Measurements from ENCODE around the gene DNAH9. TPM values are rescaled to one million over a fixed set of nuclear protein-coding genes. Genes with fewer than 3 reads are reported as not detected.

DNAH9 gene
- total and polyA plus RNA-seq, 4 donors = under 0.01 to 0.09 TPM; not detected in 2

- Histone ChIP-seq H3K27ac (ENCODE audit: low read depth in 1 of 2, low read length in 2 of 2) (no peak overlapping the region), H3K4me3 (ENCODE audit: low read depth in 1 of 3, low read length in 3 of 3) (no peak overlapping the region), H3K9ac (ENCODE audit: low read depth in 1 of 2, low read length in 2 of 2) (no peak overlapping the region), H3K4me1 (ENCODE audit: control insufficient read depth in 4 of 4, insufficient read depth in 4 of 4, low read length in 3 of 4) (no peaks in the 10 kb centered on the region), H3K36me3 (ENCODE audit: control insufficient read depth in 4 of 4, insufficient read depth in 3 of 4, low read depth in 1 of 4, low read length in 3 of 4) (no peaks in the 10 kb centered on the region), H3K27me3 (ENCODE audit: control insufficient read depth in 4 of 4, insufficient read depth in 4 of 4, low read length in 3 of 4) (peaks cover 0 to 6% (median 0%) of the 10 kb centered on the region in 4 donors), H3K9me3 (ENCODE audit: control insufficient read depth in 4 of 4, low read length in 3 of 4) (no peaks in the 10 kb centered on the region)
- DNase-seq (ENCODE audit: low spot score) = no peak
- 25% methylated on average over 1 of the region's 1 CpG for WGBS
- no peak for TF ChIP-seq HNF4G (IDR thresholded peaks at IDR 0.05)
- TF ChIP-seq FOXA2 (IDR thresholded peaks at IDR 0.05) = no peak
- no peak for TF ChIP-seq FOXA1 (IDR thresholded peaks at IDR 0.05)
- TF ChIP-seq NR2F2 (IDR thresholded peaks at IDR 0.05) = no peak
- TF ChIP-seq ATF3 (IDR thresholded peaks at IDR 0.05) = no peak
- TF ChIP-seq HNF4A (conservative IDR thresholded peaks at IDR 0.05) = no peak
- TF ChIP-seq JUND (IDR thresholded peaks at IDR 0.05) = no peak
- no peak for TF ChIP-seq YY1 (IDR thresholded peaks at IDR 0.05)
- TF ChIP-seq TAF1 (conservative IDR thresholded peaks at IDR 0.05) = no peak
- TF ChIP-seq GABPA (IDR thresholded peaks at IDR 0.05 in 1 of 2, conservative IDR thresholded peaks at IDR 0.05 in 1 of 2) = no peak
- TF ChIP-seq RAD21 (IDR thresholded peaks at IDR 0.05) = no peak
- no peak for TF ChIP-seq EGR1 (IDR thresholded peaks at IDR 0.05; ENCODE audit: low read depth in 2 of 2)
- no peak for TF ChIP-seq REST (IDR thresholded peaks at IDR 0.05)
Measured at GRCh38 chr17:11825572-11826209, 227.4 kb downstream of the DNAH9 start.

GRCh38 chr17:11832401-11833137 is 234.3 kb downstream of the DNAH9 start:
- Histone ChIP-seq H3K27ac (ENCODE audit: low read depth in 1 of 2, low read length in 2 of 2) (no peak overlapping the region), H3K4me3 (ENCODE audit: low read depth in 1 of 3, low read length in 3 of 3) (no peak overlapping the region), H3K9me3 (ENCODE audit: control insufficient read depth in 4 of 4, low read length in 3 of 4) (no peaks in the 10 kb centered on the region), H3K27me3 (ENCODE audit: control insufficient read depth in 4 of 4, insufficient read depth in 4 of 4, low read length in 3 of 4) (peaks cover 0 to 11% (median 0%) of the 10 kb centered on the region in 4 donors), H3K9ac (ENCODE audit: low read depth in 1 of 2, low read length in 2 of 2) (no peak overlapping the region), H3K4me1 (ENCODE audit: control insufficient read depth in 4 of 4, insufficient read depth in 4 of 4, low read length in 3 of 4) (no peaks in the 10 kb centered on the region), H3K36me3 (ENCODE audit: control insufficient read depth in 4 of 4, insufficient read depth in 3 of 4, low read depth in 1 of 4, low read length in 3 of 4) (no peaks in the 10 kb centered on the region)
- TF ChIP-seq RAD21 (IDR thresholded peaks at IDR 0.05) = no peak
- TF ChIP-seq EGR1 (IDR thresholded peaks at IDR 0.05; ENCODE audit: low read depth in 2 of 2) = no peak
- TF ChIP-seq SP1 (IDR thresholded peaks at IDR 0.05) = no peak
- TF ChIP-seq HNF4G (IDR thresholded peaks at IDR 0.05) = no peak
- TF ChIP-seq JUND (IDR thresholded peaks at IDR 0.05) = no peak
- no peak for TF ChIP-seq TAF1 (conservative IDR thresholded peaks at IDR 0.05)
- no peak for TF ChIP-seq MAX (IDR thresholded peaks at IDR 0.05)
- TF ChIP-seq GABPA (IDR thresholded peaks at IDR 0.05 in 1 of 2, conservative IDR thresholded peaks at IDR 0.05 in 1 of 2) = no peak
- 72% methylated on average over 10 of the region's 10 CpGs for WGBS
- no peak for DNase-seq (ENCODE audit: low spot score)

Measured in liver (tissue), 9 donors.